ENCODE data around the gene DSC2.
"Not testable (repeated sequence)": the region's sequence is repeated elsewhere in the genome, so short reads cannot be mapped to it uniquely, and the experiment has no call there.

The DSC2 gene

DNA sequence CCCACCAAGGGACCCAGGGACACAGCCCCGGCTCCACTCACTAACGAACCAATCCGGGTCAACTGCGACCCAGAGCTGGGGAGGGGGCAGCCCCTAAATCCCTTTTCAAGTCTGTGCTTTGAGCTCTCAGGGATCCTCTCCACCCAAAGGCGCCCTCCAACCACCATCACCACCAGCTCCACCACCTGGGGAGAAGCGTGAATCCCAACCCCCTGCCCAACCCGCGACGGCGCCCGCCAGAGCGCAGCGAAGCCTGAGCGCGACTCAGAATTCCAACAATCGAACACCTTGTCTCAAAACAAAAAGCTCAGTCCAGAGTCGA is 60.2 kb downstream of the DSC2 start:
- no peak for DNase-seq

DNA sequence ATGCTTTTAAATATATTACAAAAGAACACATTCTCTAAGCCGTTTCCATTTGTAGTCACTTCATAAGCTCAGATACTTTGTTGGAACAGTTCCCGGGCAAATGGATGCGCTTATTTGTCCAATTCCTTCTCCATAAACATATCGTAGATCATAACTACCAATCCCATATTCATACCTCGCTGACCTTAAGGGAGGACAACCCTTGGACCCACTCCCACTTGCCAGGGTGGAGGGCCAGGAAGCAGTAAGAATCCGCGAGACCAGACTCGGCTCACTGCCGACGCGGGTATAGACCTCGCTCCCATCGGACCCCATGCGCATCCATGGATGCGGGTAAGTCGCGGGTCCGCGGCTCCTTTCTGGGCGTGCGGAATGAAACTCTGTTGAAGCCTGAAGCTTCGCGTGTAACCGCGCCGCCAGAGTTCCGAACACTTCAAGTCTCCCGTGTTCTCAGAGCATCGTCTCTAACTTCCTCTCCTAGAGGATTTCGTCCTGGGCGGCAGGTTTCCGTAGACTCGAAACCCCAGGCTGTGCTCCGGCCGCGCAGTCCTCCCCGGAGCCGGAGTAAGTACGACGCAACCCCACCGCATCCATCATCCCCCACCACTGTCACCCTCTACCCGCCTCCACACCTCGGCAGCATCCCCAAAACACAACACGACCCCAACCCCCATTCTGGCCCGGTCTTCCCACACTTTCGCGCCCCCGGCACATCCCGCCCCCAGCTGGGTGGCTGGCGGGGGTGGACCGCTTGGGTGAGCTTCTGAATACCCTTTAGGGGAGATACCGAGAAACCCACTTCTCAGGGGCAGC is 60.7 kb downstream of the DSC2 start:
- DNase-seq, result no peak

DNA sequence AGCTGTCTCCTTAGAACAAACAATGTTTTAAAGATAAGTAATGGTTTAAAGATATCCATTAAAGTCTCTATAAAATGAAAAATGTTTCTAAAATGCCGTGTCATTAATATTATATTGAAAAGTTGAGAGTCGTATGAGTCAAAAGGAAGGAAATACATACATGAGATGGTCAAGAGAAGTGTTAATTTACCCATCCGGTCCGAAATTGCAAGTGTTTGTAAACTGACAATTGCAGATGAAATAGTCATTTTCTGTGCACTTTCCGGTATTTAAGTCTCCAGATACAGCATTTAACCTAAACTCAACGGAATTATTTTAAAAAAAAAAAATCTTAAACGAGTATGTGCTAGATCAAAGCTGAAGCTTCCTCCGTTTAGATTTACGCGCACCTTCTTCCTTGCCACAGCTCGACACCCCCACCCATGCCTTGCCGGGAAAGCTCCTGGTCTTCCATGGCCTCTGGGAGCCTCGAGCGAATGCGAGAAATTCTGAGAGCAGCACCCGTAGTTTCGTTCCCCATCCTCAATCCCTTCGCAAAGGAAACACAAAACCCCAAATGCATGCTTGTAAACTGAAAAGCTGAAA is 61.4 kb downstream of the DSC2 start:
- no peak for DNase-seq

DNA sequence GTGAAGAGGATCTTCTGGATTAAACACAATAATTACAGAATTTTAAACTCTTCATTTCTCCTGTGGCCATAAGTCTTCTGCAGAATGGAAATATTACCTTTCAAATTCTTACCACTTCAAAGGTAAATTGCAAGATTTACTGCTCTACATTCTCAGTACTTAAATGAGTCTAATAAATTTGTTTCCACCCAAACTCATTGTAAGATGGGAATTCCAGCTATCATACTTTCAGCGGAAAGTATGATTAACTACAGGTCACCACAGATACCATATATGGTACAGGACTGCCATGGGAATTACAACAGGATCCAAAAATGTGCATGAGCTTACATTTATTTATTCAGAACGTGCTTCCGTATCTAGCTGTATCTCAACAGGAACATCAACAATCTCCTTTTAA is 62.8 kb downstream of the DSC2 start:
- no peak for DNase-seq

DNA sequence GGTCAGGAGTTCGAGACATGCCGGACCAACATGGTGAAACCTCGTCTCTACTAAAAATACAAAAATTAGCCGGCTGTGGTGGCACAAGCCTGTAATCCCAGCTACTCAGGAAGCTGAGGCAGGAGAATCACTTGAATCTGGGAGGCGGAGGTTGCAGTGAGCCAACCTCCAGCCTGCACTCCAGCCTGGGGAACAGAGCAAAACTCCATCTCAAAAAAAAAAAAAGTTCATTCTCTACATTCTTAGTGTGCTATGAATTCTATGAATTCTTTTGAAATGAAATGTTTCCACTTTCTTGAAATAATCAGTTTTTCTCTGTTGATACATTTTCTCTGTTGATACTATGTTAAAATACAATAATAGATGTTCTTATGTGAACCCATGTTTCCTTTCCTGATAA is 64.5 kb downstream of the DSC2 start:
- DNase-seq, result not testable (repeated sequence)

DNA sequence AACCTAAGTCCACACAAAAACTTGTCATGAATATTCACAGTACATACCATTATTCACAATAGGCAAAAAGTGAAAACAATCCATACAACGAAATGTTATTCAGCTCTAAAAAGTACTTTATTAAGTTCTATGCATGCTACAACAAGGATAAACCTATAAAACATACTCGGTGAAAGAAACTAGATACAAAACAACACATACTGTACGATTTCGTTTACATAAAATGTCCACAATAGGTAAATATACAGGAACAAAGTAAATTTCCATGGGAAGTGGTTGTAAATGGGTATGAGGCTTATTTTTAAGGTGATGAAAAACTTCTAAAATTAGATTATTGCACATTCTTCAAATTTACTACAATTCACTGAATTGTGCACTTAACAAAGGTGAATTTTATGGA is 67.7 kb downstream of the DSC2 start:
- no peak for DNase-seq

DNA sequence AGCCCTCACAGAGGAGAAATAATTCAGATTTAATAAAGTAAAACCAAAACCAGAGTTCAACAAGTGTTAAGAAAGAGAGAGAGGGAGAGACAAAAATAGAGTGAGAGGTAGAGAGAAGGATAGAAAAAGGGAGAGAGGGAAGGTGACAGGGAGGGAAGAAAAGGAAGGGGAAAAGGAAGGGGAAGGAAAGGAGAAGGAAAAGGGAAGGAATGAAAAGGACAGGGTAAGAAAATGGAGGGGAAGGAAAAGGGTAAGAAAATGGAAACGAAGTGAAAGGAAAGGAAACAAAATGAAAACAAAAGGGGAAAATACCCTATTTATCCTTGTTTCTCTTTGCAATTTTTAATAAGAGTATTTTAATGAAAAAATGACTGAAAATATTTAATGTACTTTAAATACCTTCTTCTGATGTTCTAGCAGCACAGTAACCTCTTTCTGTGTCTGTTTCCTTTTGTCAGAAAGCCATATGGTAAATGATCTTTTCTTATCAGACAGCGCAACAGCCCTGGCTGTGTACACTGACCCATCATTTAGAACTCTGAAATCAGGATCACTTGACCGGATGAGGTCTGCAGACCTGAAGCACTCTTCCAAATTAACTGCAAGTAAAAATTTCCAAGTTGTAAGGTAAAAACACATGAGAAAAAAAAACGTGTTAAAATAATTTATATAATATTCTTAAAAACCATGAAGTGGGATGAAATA is 71.5 kb downstream of the DSC2 start:
- DNase-seq, result no peak

DNA sequence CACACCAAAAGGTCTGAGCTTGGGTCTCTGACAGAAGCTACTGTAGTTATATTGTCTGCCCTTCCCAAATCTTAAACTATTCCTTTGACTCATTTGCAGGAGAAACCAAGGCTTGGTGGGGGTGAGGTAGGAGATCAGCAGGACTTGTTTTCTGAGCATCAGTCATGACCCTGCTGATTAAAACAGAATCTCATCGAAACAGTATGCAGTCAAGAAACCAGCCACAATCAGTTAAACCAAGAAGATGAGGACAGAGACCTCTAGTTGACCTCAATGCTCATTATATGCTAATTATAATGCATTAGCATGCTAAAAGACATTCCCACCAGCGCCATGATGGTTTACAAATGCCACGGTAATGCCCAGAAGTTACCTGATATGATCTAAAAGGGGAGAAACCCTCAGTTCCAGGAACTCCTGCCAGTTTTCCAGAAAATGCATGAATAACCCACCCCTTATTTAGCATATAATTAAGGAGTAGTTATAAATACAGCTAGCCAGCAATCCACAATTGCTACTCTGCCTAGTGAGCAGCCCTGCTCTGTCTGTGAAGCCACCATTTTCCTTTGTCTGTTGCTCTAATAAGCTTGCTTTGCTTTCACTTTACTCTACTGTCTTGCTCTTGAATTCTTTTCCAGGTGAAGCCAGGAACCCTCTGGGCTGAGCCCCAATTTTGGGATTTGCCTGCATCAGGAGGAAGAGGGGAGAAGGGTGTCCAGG is 86.3 kb downstream of the DSC2 start:
- DNase-seq, result no peak

DNA sequence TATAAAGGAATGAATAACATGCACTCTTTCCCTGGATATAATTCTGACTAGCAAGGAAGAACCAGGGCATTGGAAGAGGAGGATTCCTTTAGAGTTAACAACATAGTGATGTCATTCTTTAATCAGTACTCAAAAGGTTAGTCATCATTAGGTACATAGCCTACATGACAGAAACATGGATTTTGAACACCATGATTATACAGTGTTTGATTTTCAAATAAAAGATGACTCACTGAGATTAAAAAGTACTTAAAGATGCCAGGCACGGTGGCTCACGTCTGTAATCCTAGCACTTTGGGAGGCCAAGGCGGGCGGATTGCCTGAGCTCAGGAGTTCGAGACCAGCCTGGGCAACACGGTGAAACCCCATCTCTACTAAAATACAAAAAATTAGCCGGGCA is 90.8 kb downstream of the DSC2 start:
- not testable (repeated sequence) for DNase-seq

DNA sequence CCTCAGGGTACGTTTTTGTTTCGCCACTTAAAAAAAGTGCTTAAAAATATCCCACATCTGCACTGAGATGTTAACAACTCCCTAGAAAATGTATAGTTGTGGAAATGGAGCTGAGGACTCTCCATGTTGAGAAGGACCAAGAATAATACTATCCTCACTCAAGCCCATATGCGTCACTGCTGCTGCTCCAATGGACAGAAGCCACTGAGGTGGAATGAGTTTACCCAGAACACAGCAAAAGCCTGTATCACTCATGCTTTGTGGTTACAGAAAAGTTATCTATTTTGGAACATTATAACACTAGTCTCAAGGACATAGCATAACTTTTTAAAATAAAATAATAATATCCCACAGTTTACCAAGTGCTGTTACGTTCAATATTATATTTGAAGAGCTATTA is 91.6 kb downstream of the DSC2 start:
- no peak for DNase-seq

Data from activated CD4-positive, CD25-positive, alpha-beta regulatory T cell (primary cell).